WTC11 (cell line): Measurements from ENCODE around the gene SRD5A2. TPM values are rescaled to one million over a fixed set of nuclear protein-coding genes. Genes with fewer than 3 reads are reported as not detected.

ENCODE experiments used
- ATAC-seq: fragments of 200-7000 bp; cut with Tn5 transposase; 2 replicates; pipeline ENCODE4 v1.10.0; 2021; ENCODE audit warnings: mild to moderate bottlenecking, moderate library complexity
- CTCF ChIA-PET: fragments of 300-600 bp; sonication (Branson Sonifier 250); formaldehyde crosslinking; loops from one replicate; lab custom pipeline; 2021; ENCODE audit warnings: antibody characterized with exemption; lab: Charles Lee
- POLR2A ChIA-PET: fragments of 350-600 bp; sonication (Branson Sonifier 250); formaldehyde crosslinking; loops from one replicate; lab custom pipeline; 2021; ENCODE audit warnings: antibody characterized with exemption; lab: Charles Lee
- DNase-seq: peaks from one replicate; pipeline ENCODE4 v3.0.0; 2021; ENCODE audit warnings: low spot score
- H3K27ac Mint-ChIP-seq: 2 replicates; pipeline ENCODE4 v1.8.0; 2021; ENCODE audit warnings: mixed read lengths
- H3K27me3 Mint-ChIP-seq: 2 replicates; pipeline ENCODE4 v1.8.0; 2021; ENCODE audit warnings: low read depth, mild to moderate bottlenecking, moderate library complexity, mixed read lengths
- H3K36me3 Mint-ChIP-seq: 2 replicates; pipeline ENCODE4 v1.8.0; 2021; ENCODE audit warnings: mixed read lengths
- H3K4me1 Mint-ChIP-seq: 2 replicates; pipeline ENCODE4 v1.8.0; 2022; ENCODE audit warnings: mixed read lengths
- H3K4me3 Mint-ChIP-seq: 2 replicates; pipeline ENCODE4 v1.8.0; 2021; ENCODE audit warnings: mild to moderate bottlenecking, moderate library complexity, mixed read lengths
- H3K9me3 Mint-ChIP-seq: 2 replicates; pipeline ENCODE4 v1.8.0; 2021; ENCODE audit warnings: mixed read lengths
- AFF4 ChIP-seq: sonication (generic); formaldehyde crosslinking; IDR thresholded peaks from 2 replicates; pipeline ENCODE4 v1.8.1; 2023; ENCODE audit warnings: mild to moderate bottlenecking, missing genetic modification reagents, borderline replicate concordance
- ATF3 ChIP-seq: sonication (generic); formaldehyde crosslinking; conservative IDR thresholded peaks from 2 replicates; pipeline ENCODE4 v1.8.1; 2022; ENCODE audit warnings: mild to moderate bottlenecking, missing genetic modification reagents
- CDX4 ChIP-seq: fragments of 250-450 bp; sonication (Bioruptor Pico); IDR thresholded peaks from 2 replicates; pipeline ENCODE4 v1.9.0; 2021; ENCODE audit warnings: moderate library complexity, mild to moderate bottlenecking, inconsistent platforms, borderline replicate concordance
- E2F4 ChIP-seq: sonication (generic); formaldehyde crosslinking; IDR thresholded peaks from 2 replicates; pipeline ENCODE4 v1.8.1; 2022; ENCODE audit warnings: low read depth, mild to moderate bottlenecking, moderate library complexity, missing genetic modification reagents, borderline replicate concordance
- IRF2 ChIP-seq: sonication (generic); formaldehyde crosslinking; IDR thresholded peaks from 2 replicates; pipeline ENCODE4 v1.8.0; 2022; ENCODE audit warnings: low read depth, missing genetic modification reagents, borderline replicate concordance
- JAZF1 ChIP-seq: fragments of 250-450 bp; sonication (Bioruptor Pico); IDR thresholded peaks from 2 replicates; pipeline ENCODE4 v1.9.0; 2021; ENCODE audit warnings: moderate library complexity, mild to moderate bottlenecking, inconsistent platforms
- MYBL2 ChIP-seq: sonication (generic); formaldehyde crosslinking; IDR thresholded peaks from 2 replicates; pipeline ENCODE4 v1.8.1; 2023; ENCODE audit warnings: mild to moderate bottlenecking, moderate library complexity, missing genetic modification reagents
- OVOL2 ChIP-seq: fragments of 250-450 bp; sonication (Bioruptor Pico); IDR thresholded peaks from 2 replicates; pipeline ENCODE4 v1.9.0; 2021; ENCODE audit warnings: mild to moderate bottlenecking, borderline replicate concordance
- SMAD4 ChIP-seq: sonication (generic); formaldehyde crosslinking; IDR thresholded peaks from 2 replicates; pipeline ENCODE4 v1.8.0; 2022; ENCODE audit warnings: mild to moderate bottlenecking, missing genetic modification reagents
- TCF7 ChIP-seq: sonication (generic); formaldehyde crosslinking; IDR thresholded peaks from 2 replicates; pipeline ENCODE4 v1.8.0; 2022; ENCODE audit warnings: mild to moderate bottlenecking, low read depth, missing genetic modification reagents, moderate library complexity
- TEAD4 ChIP-seq: sonication (generic); formaldehyde crosslinking; IDR thresholded peaks from 2 replicates; pipeline ENCODE4 v1.8.0; 2022; ENCODE audit warnings: mild to moderate bottlenecking, missing genetic modification reagents
- ZNF121 ChIP-seq: sonication (generic); formaldehyde crosslinking; IDR thresholded peaks from 2 replicates; pipeline ENCODE4 v1.8.0; 2023; ENCODE audit warnings: missing genetic modification reagents
- ZNF138 ChIP-seq: sonication (generic); formaldehyde crosslinking; conservative IDR thresholded peaks from 2 replicates; pipeline ENCODE4 v1.8.1; 2022; ENCODE audit warnings: mild to moderate bottlenecking, moderate library complexity, missing genetic modification reagents
- ZNF219 ChIP-seq: sonication (generic); formaldehyde crosslinking; IDR thresholded peaks from 2 replicates; pipeline ENCODE4 v1.8.0; 2023; ENCODE audit warnings: missing genetic modification reagents, mild to moderate bottlenecking, borderline replicate concordance
- total RNA-seq: library from RNA; stranded (reverse); gene quantifications from 3 replicates; pipeline ENCODE4 v1.2.3, GENCODE V29; 2021
- TF ChIP-seq, protein P1 (sequence below): sonication (generic); formaldehyde crosslinking; IDR thresholded peaks from 2 replicates; pipeline ENCODE4 v1.8.1; 2023; ENCODE audit warnings: mild to moderate bottlenecking, missing genetic modification reagents, moderate library complexity
- TF ChIP-seq, protein P2 (sequence below): sonication (generic); formaldehyde crosslinking; IDR thresholded peaks from 2 replicates; pipeline ENCODE4 v1.8.0; 2023; ENCODE audit warnings: missing genetic modification reagents
- TF ChIP-seq, protein P3 (sequence below): fragments of 250-450 bp; sonication (Bioruptor Pico); IDR thresholded peaks from 2 replicates; pipeline ENCODE4 v1.9.0; 2021; ENCODE audit warnings: mild to moderate bottlenecking
- TF ChIP-seq, protein P4 (sequence below): fragments of 200-600 bp; IDR thresholded peaks from 2 replicates; pipeline ENCODE4 v1.8.0; 2022; ENCODE audit warnings: antibody characterized with exemption

SRD5A2 gene
- total RNA-seq, 1 experiment from 2014 or later, result 0.07 TPM

DNA sequence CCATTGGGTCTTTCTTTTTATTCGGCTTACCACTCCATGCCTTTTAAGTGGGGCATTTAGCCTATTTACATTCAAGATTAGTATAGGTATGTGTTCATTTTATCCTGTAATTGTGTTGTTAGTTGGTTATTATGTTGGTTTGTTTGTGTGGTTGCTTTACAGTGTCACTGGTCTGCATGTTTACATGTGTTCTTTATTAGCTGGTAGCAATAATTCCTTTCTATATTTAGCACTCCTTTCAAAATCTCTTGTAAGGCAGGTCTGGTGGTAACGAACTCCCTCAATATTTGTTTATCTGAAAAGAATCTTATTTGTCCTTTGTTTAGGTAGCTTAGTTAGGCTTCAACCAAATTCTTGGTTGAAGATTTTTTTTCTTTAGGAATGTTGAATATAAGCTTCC lies 97.5 kb downstream of the SRD5A2 start:
- no peak for TF ChIP-seq SMAD4
- TF ChIP-seq AFF4, result no peak
- TF ChIP-seq CDX4, result no peak
- TF ChIP-seq TCF7 (CRISPR knock-in tag), result no peak
- TF ChIP-seq ZNF138, result no peak
- TF ChIP-seq, protein P1, sequence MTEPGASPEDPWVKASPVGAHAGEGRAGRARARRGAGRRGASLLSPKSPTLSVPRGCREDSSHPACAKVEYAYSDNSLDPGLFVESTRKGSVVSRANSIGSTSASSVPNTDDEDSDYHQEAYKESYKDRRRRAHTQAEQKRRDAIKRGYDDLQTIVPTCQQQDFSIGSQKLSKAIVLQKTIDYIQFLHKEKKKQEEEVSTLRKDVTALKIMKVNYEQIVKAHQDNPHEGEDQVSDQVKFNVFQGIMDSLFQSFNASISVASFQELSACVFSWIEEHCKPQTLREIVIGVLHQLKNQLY (CRISPR knock-in tag), result no peak
- no peak for TF ChIP-seq ZNF121 (CRISPR knock-in tag)
- TF ChIP-seq, protein P2, sequence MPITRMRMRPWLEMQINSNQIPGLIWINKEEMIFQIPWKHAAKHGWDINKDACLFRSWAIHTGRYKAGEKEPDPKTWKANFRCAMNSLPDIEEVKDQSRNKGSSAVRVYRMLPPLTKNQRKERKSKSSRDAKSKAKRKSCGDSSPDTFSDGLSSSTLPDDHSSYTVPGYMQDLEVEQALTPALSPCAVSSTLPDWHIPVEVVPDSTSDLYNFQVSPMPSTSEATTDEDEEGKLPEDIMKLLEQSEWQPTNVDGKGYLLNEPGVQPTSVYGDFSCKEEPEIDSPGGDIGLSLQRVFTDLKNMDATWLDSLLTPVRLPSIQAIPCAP, result no peak
- TF ChIP-seq MYBL2 (CRISPR knock-in tag), result no peak
- no peak for TF ChIP-seq JAZF1 (CRISPR knock-in tag)
- no peak for TF ChIP-seq ATF3 (CRISPR knock-in tag)
- no peak for TF ChIP-seq OVOL2 (CRISPR knock-in tag)
- TF ChIP-seq, protein P3, sequence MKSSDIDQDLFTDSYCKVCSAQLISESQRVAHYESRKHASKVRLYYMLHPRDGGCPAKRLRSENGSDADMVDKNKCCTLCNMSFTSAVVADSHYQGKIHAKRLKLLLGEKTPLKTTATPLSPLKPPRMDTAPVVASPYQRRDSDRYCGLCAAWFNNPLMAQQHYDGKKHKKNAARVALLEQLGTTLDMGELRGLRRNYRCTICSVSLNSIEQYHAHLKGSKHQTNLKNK (CRISPR knock-in tag), result no peak
- TF ChIP-seq, protein P4, sequence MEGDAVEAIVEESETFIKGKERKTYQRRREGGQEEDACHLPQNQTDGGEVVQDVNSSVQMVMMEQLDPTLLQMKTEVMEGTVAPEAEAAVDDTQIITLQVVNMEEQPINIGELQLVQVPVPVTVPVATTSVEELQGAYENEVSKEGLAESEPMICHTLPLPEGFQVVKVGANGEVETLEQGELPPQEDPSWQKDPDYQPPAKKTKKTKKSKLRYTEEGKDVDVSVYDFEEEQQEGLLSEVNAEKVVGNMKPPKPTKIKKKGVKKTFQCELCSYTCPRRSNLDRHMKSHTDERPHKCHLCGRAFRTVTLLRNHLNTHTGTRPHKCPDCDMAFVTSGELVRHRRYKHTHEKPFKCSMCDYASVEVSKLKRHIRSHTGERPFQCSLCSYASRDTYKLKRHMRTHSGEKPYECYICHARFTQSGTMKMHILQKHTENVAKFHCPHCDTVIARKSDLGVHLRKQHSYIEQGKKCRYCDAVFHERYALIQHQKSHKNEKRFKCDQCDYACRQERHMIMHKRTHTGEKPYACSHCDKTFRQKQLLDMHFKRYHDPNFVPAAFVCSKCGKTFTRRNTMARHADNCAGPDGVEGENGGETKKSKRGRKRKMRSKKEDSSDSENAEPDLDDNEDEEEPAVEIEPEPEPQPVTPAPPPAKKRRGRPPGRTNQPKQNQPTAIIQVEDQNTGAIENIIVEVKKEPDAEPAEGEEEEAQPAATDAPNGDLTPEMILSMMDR, result no peak
- DNase-seq (no peak), ATAC-seq (no peak)
- H3K27me3 Mint-ChIP-seq, result peaks cover 5% of the 10 kb centered on the region
- CTCF ChIA-PET, result no interaction called here
- peaks cover 5% of the 10 kb centered on the region; the same call in 1 of the 2 replicates for H3K9me3 Mint-ChIP-seq
- POLR2A ChIA-PET, result no interaction called here
- H3K4me1 Mint-ChIP-seq, result no peaks in the 10 kb centered on the region
- no peak overlapping the region for H3K4me3 Mint-ChIP-seq
- 0 out of 2 replicates have a peak, but pooled peaks cover 3% of the 10 kb centered on the region for H3K36me3 Mint-ChIP-seq
- H3K27ac Mint-ChIP-seq, result no peak overlapping the region

DNA sequence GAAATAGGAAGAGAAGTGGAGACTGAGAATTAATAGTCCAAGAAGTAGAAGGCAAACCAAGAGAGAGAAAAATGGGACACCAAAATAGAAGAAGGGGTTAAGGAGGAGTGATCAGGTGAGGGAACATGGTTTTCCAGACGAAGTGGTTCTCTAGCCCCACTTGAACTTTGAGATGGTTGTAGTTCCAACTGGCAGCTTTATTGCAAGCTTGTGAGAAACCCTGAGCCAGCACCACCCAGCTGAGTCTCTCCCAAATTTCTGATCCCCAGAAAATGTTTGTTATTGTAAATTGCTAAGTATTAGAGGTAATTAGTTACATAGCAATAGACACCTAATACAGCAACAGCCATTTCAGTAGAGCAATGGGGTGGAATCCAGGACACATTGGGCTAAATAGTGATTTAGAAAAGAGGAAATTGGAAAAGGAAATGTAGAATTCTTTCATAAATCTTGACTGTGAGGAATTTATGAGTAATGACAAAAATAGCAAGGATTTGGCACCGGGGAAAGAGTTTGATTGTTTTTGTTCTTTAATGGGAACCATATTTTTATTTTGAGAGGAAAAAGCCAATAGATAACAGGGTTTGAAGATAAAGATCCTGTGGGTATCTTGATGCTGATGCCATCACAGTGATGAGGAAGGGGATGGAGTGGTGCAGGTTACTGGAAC lies 104.1 kb downstream of the SRD5A2 start:
- POLR2A ChIA-PET, result no interaction called here
- H3K9me3 Mint-ChIP-seq, result peaks cover 10% of the 10 kb centered on the region

More for the DNA sequence above, 104.1 kb downstream of the SRD5A2 start:
- CTCF ChIA-PET, result interaction anchor here (0.6 kb wide), 1 partner anchor 197 kb away, joined by 3 read pairs; no protein-coding TSS in a partner anchor
- peaks cover 6% of the 10 kb centered on the region for H3K36me3 Mint-ChIP-seq
- no peak overlapping the region for H3K4me3 Mint-ChIP-seq
- H3K4me1 Mint-ChIP-seq, result no peaks in the 10 kb centered on the region
- TF ChIP-seq TEAD4 (no peak), E2F4 (CRISPR knock-in tag) (no peak), ZNF219 (CRISPR knock-in tag) (no peak), IRF2 (no peak)
- TF ChIP-seq, all 79 proteins: peak for 0
- no peak for DNase-seq
- H3K27ac Mint-ChIP-seq, result no peak overlapping the region
- ATAC-seq, result no peak
- no peaks in the 10 kb centered on the region for H3K27me3 Mint-ChIP-seq
